ENCODE data around the gene APOBEC3A. TPM values are rescaled to one million over a fixed set of nuclear protein-coding genes. Genes with fewer than 3 reads are reported as not detected.

Gene APOBEC3A
- total and polyA plus RNA-seq, 2 of the 4 experiments (the other 2 are of a cell fraction), result not detected

GRCh38 chr22:38972558-38972957, 15.1 kb downstream of the APOBEC3A start:
- no peak for TF ChIP-seq NFE2L2 (IDR thresholded peaks at IDR 0.05; ENCODE audit: low read depth, low read length)
- TF ChIP-seq FOS (IDR thresholded peaks at IDR 0.05; ENCODE audit: low read depth, low read length), result no peak
- no peak for TF ChIP-seq USF2 (IDR thresholded peaks at IDR 0.05; ENCODE audit: low read depth, low read length)
- TF ChIP-seq CTCF (conservative IDR thresholded peaks at IDR 0.05; ENCODE audit: low read depth, low read length), result no peak
- TF ChIP-seq RCOR1 (IDR thresholded peaks at IDR 0.05; ENCODE audit: insufficient replicate concordance, low read length), result no peak
- TF ChIP-seq MXI1 (IDR thresholded peaks at IDR 0.05; ENCODE audit: borderline replicate concordance, low read depth, low read length), result no peak
- TF ChIP-seq, protein P1, sequence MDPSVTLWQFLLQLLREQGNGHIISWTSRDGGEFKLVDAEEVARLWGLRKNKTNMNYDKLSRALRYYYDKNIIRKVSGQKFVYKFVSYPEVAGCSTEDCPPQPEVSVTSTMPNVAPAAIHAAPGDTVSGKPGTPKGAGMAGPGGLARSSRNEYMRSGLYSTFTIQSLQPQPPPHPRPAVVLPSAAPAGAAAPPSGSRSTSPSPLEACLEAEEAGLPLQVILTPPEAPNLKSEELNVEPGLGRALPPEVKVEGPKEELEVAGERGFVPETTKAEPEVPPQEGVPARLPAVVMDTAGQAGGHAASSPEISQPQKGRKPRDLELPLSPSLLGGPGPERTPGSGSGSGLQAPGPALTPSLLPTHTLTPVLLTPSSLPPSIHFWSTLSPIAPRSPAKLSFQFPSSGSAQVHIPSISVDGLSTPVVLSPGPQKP (IDR thresholded peaks at IDR 0.05; ENCODE audit: borderline replicate concordance, low read depth, low read length), result no peak
- no peak for TF ChIP-seq SMC3 (IDR thresholded peaks at IDR 0.05; ENCODE audit: low read depth, low read length)
- no peak for TF ChIP-seq RAD21 (IDR thresholded peaks at IDR 0.05; ENCODE audit: low read length)
- TF ChIP-seq BHLHE40 (IDR thresholded peaks at IDR 0.05; ENCODE audit: low read depth, low read length), result no peak
- no peak for TF ChIP-seq CHD1 (IDR thresholded peaks at IDR 0.05; ENCODE audit: low read depth, low read length)
- no peak for TF ChIP-seq CEBPB (IDR thresholded peaks at IDR 0.05; ENCODE audit: low read depth, low read length)
- no peak for TF ChIP-seq RFX5 (IDR thresholded peaks at IDR 0.05; ENCODE audit: low read depth, low read length)
- TF ChIP-seq POLR2A (IDR thresholded peaks at IDR 0.05; ENCODE audit: low read depth, low read length), result no peak
- no peak for TF ChIP-seq MAFK (IDR thresholded peaks at IDR 0.05; ENCODE audit: low read depth, low read length)
- TF ChIP-seq MAZ (IDR thresholded peaks at IDR 0.05; ENCODE audit: borderline replicate concordance, low read depth, low read length), result no peak
- Histone ChIP-seq H3K4ac (ENCODE audit: low read depth, low read length) (no peak overlapping the region), H2BK20ac (ENCODE audit: low read depth, low read length) (no peak overlapping the region), H2BK120ac (ENCODE audit: low read depth, low read length) (no peak overlapping the region), H3K23ac (ENCODE audit: low read depth, low read length) (no peak overlapping the region), H2BK15ac (ENCODE audit: low read depth, low read length) (no peak overlapping the region), H4K5ac (ENCODE audit: low read depth, low read length) (no peak overlapping the region), H3K27ac (ENCODE audit: insufficient read depth, low read length) (no peak overlapping the region), H4K20me1 (ENCODE audit: insufficient read depth, low read length) (no peaks in the 10 kb centered on the region; the same call in 1 of the 2 replicates), H3K4me3 (ENCODE audit: insufficient read depth, low read depth, low read length) (no peak overlapping the region), H3K9ac (ENCODE audit: low read depth, low read length) (no peak overlapping the region), H2AK9ac (replicated peaks; ENCODE audit: low read depth, low read length, poor library complexity) (no peak overlapping the region), H4K91ac (ENCODE audit: insufficient read depth, low read depth, low read length) (no peak overlapping the region), H3K18ac (ENCODE audit: low read depth, low read length) (no peak overlapping the region), H2AK5ac (ENCODE audit: low read depth, low read length) (no peak overlapping the region), H3K56ac (ENCODE audit: extremely low read depth, insufficient read depth, low read length) (no peak overlapping the region), H2AFZ (replicated peaks; ENCODE audit: low read length, poor library complexity) (no peak overlapping the region), H3K36me3 (ENCODE audit: control insufficient read depth, insufficient read depth, low read length) (no peaks in the 10 kb centered on the region), H3K79me1 (ENCODE audit: low read depth in 1 of 2, low read length in 2 of 2) (no peaks in the 10 kb centered on the region), H2BK5ac (ENCODE audit: low read depth, low read length, poor library complexity, severe bottlenecking) (no peak overlapping the region), H3K4me2 (ENCODE audit: low read depth, low read length) (no peak overlapping the region), H3K9me1 (ENCODE audit: insufficient read depth, low read length) (no peaks in the 10 kb centered on the region), H3K27me3 (ENCODE audit: control insufficient read depth, insufficient read depth, low read length) (peaks cover 42% of the 10 kb centered on the region), H4K8ac (ENCODE audit: low read depth in 2 of 2, low read length in 2 of 2) (no peak overlapping the region), H3K9me3 (ENCODE audit: control insufficient read depth, insufficient read depth, low read length) (peaks cover 4% of the 10 kb centered on the region), H3K14ac (replicated peaks; ENCODE audit: low read depth, low read length) (no peak overlapping the region), H3K4me1 (ENCODE audit: control insufficient read depth, insufficient read depth, low read length) (no peaks in the 10 kb centered on the region)
- BruUV-seq (replicated peaks), result no TSS peak
- ATAC-seq (ENCODE audit: low read depth) (no peak), DNase-seq (no peak)
- in situ Hi-C loops (cut with MboI; ENCODE audit: low sequenced_read_pairs) (no loop called here), dilution Hi-C loops (cut with HindIII; ENCODE audit: low sequenced_read_pairs, unreplicated experiment) (no loop called here), intact Hi-C loops (cut with micrococcal nuclease) (no loop called here)
- CTCF ChIA-PET, result interaction anchor here (0.7 kb wide), 1 partner anchor 29 kb away, joined by 3 read pairs; no protein-coding TSS in a partner anchor
- WGBS, 2 experiments (ENCODE audit: extremely low coverage in 2 of 2, insufficient read length in 1 of 2), result no CpG with 5 or more reads among the region's 5 CpGs
- POLR2A ChIA-PET (ENCODE audit: unreplicated experiment), result interaction anchor here (0.6 to 0.7 kb wide), 2 partner anchors 44 to 346 kb away, joined by 7 to 17 read pairs; no protein-coding TSS in a partner anchor
